GM12878 (cell line): ENCODE measurements around the gene ACACB.

Experiments used
- EGR1 ChIP-seq, 2 experiments: IDR thresholded peaks; 1 replicate in 1 of 2; 2 replicates in 1 of 2; pipeline ENCODE4 v1.6.1; 2011 to 2012; ENCODE audit warnings: low read depth in 2 of 2, low read length in 2 of 2, borderline replicate concordance in 1 of 2, mild to moderate bottlenecking in 1 of 2, moderate library complexity in 1 of 2
- EZH2 ChIP-seq: IDR thresholded peaks from 2 replicates; pipeline ENCODE4 v1.6.1; 2012; ENCODE audit warnings: low read depth, mild to moderate bottlenecking, control low read depth, inconsistent platforms, low read length, borderline replicate concordance; ENCODE audit not compliant: control insufficient read depth
- MTA2 ChIP-seq: fragments of 450-650 bp; IDR thresholded peaks from 2 replicates; pipeline ENCODE4 v1.6.1; 2016; ENCODE audit warnings: low read depth, mild to moderate bottlenecking, moderate library complexity
- SIN3A ChIP-seq: IDR thresholded peaks from 2 replicates; pipeline ENCODE4 v1.6.1; 2012; ENCODE audit warnings: low read depth, low read length, improper control_type of control experiment
- TF ChIP-seq, protein P1 (sequence below), 3 experiments: IDR thresholded peaks in 2 of 3; conservative IDR thresholded peaks in 1 of 3; 2 replicates each; pipeline ENCODE4 v1.5.1; 2011; ENCODE audit warnings: low read depth in 3 of 3, low read length in 3 of 3, mild to moderate bottlenecking in 3 of 3, control low read depth in 2 of 3, moderate library complexity in 2 of 3, inconsistent platforms in 1 of 3, mixed read lengths in 1 of 3; ENCODE audit not compliant: control insufficient read depth in 2 of 3, insufficient read depth in 1 of 3; ENCODE audit errors: extremely low read depth in 1 of 3
- TF ChIP-seq, protein P2 (sequence below): IDR thresholded peaks from 2 replicates; pipeline ENCODE4 v1.6.1; 2011; ENCODE audit warnings: low read depth, mild to moderate bottlenecking, low read length, moderate library complexity, borderline replicate concordance; ENCODE audit errors: extremely low read depth
- TF ChIP-seq, protein P3 (sequence below): IDR thresholded peaks from 2 replicates; pipeline ENCODE4 v1.6.1; 2011; ENCODE audit warnings: mild to moderate bottlenecking, low read depth, low read length, moderate library complexity; ENCODE audit not compliant: insufficient replicate concordance

DNA sequence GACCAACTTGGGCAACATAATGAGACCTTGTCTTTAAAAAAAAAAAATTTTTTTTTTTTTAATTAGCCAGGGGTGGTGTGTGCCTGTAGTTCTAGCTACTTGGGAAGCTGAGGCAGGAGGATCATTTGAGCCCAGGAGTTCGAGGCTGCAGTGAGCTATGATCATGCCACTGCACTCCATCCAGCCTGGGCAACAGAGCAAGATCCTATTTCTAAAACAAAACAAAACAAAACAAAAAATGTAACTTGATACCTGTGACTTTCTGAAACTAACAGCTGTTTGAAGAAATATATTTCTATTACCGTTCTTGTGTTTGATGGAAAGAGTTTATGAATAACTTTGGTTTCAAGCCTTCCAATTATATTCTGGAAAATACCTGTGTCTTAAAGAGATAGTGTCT lies 1.7 kb upstream of the ACACB start:
- TF ChIP-seq, protein P1, sequence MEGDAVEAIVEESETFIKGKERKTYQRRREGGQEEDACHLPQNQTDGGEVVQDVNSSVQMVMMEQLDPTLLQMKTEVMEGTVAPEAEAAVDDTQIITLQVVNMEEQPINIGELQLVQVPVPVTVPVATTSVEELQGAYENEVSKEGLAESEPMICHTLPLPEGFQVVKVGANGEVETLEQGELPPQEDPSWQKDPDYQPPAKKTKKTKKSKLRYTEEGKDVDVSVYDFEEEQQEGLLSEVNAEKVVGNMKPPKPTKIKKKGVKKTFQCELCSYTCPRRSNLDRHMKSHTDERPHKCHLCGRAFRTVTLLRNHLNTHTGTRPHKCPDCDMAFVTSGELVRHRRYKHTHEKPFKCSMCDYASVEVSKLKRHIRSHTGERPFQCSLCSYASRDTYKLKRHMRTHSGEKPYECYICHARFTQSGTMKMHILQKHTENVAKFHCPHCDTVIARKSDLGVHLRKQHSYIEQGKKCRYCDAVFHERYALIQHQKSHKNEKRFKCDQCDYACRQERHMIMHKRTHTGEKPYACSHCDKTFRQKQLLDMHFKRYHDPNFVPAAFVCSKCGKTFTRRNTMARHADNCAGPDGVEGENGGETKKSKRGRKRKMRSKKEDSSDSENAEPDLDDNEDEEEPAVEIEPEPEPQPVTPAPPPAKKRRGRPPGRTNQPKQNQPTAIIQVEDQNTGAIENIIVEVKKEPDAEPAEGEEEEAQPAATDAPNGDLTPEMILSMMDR (IDR thresholded peaks at IDR 0.05 in 2 of 3, conservative IDR thresholded peaks at IDR 0.05 in 1 of 3; ENCODE audit: control insufficient read depth in 2 of 3, extremely low read depth in 1 of 3, insufficient read depth in 1 of 3, low read depth in 3 of 3, low read length in 3 of 3) = no peak
- TF ChIP-seq EGR1 (IDR thresholded peaks at IDR 0.05; ENCODE audit: borderline replicate concordance in 1 of 2, low read depth in 2 of 2, low read length in 2 of 2) (no peak), SIN3A (no peak), EZH2 (no peak), MTA2 (no peak)
- TF ChIP-seq, protein P2, sequence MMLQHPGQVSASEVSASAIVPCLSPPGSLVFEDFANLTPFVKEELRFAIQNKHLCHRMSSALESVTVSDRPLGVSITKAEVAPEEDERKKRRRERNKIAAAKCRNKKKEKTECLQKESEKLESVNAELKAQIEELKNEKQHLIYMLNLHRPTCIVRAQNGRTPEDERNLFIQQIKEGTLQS = no peak
- TF ChIP-seq, protein P3, sequence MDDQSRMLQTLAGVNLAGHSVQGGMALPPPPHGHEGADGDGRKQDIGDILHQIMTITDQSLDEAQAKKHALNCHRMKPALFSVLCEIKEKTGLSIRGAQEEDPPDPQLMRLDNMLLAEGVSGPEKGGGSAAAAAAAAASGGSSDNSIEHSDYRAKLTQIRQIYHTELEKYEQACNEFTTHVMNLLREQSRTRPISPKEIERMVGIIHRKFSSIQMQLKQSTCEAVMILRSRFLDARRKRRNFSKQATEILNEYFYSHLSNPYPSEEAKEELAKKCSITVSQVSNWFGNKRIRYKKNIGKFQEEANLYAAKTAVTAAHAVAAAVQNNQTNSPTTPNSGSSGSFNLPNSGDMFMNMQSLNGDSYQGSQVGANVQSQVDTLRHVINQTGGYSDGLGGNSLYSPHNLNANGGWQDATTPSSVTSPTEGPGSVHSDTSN = no peak
